NCI-H2196 (cell line): Measurements from ENCODE around the gene MUC22.
A peak's percentile ranks its signal among the peaks of the same experiment; 100 is the strongest.

Experiments used
- DNase-seq: peaks from one replicate; lab custom pipeline; 2025; ENCODE audit not compliant: unreplicated experiment; lab: John Stamatoyannopoulos, UW

The MUC22 gene

DNA sequence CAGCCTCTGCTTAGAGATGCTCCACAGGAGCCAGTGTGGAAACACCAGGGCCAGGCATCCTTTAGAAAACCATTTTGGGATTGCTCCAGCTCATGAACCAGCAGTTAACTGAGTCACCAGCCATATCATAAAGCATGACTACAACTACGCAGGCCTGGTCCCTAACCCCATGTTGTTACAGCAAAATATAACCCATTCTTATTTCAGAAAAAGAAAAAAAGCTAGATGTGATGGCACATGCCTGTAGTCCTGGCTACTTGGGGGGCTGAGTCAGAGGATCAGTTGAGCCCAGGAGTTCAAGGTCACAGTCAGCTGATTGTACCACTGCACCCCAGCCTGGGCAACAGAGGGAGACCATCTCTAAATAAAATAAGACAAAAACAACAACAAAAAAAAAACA, 65.3 kb downstream of the MUC22 start:
- DNase-seq: no peak

DNA sequence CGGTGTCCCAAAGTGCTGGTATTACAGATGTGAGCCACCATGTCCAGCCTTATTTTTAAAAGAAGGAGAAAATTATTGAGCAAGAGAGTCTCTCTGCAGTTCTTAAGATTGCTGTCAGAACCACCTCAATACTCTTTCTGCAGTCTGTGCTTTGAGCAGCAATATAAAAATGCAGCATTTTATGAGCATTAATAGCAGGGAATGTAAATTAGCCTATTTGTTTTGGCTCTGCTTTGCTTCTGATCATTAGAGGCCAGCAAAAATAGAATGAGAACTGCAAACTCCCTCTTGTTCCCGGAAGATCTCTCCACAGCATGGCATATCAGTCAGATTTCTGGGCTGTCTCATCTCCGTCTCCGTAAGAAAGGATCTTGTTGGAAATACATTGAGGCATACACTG, 66.3 kb downstream of the MUC22 start:
- DNase-seq: no peak

DNA sequence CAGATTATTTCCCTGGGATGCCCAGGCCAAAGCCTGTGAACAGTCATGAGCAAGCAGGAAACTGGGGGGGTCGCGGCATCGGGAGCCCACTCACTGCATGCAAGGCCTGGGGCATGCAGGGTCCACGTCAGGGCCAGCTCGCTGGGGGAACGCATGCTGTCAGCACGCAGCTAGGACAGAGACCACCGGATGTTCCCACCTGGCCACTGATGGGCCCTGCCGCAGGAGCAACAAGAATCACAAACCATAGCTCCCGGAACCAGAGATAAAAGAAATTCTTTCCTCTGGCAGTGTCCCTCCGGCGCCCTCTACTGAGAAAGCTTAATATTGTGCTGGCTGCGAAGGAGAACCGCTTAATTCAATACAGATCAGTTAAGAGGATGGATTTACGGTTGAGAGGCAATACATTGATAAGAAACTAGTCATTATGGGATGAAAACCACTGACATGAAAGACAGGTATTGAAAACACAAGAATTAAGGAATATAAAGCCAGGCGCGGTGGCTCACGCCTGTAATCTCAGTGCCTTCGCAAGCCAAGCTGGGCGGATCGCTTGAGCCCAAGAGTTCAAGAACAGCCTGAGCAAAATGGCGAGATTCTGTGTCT, 69.5 kb downstream of the MUC22 start:
- DNase-seq: peak; percentile 77

DNA sequence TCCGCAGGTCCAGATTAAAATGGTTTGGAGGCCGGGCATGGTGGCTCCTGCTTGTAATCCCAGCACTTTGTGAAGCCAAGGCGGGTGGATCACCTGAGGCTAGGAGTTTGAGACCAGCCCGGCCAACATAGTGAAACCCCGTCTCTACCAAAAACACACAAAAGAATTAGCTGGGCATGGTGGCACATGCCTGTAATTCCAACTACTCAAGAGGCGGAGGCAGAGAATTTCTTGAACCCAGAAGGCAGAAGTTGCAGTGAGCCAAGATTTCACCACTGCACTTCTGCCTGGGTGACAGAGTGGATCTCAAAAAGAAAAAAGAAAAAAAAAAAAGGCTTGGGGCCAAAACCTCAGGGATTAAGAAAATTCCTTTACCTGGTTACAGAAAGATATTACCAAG, 71.6 kb downstream of the MUC22 start:
- DNase-seq: no peak

DNA sequence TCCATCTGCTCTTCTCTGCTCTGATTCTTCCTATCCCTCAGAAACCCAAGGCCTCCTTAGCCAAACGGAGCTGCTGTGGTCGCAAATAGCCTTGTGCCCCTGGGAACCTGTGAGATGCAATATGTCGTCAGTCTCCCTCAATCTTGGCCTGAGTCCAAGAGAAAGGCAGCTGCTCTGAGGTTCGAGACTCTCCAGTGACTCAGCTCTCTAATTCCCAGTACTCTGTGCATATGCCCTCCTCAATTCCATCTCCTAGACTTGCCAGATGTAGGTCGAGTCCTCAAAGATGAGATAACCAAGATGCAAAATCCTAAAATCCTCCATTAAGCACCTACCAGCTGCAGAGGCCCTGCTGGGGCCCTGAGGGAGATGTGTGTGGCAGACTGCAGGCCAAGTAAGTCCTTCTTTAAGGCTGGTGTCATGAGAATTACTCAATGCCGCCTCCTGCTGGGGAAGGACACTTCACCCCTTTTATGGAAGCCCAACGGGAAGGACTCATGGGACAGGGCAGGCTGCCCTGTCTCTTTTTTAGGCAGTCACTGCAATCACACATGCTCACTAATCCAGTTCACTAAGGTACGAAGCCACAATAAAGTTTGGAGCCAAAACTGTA, 73.6 kb downstream of the MUC22 start:
- peak; percentile 13 for DNase-seq
